Adrenal gland (tissue), 5 donors: ENCODE measurements around the gene ZNF568.

ENCODE experiments used
- POLR2A ChIP-seq, 2 donors: fragments of 450-650 bp; IDR thresholded peaks; one replicate each; pipeline ENCODE4 v1.6.1; 2017; ENCODE audit warnings: antibody characterized with exemption in 2 of 2, mild to moderate bottlenecking in 2 of 2, moderate library complexity in 1 of 2
- TF ChIP-seq, protein P1 (sequence below), 6 experiments: fragments of 450-650 bp in 4 of 6; fragments of 200-600 bp in 2 of 6; sonication (generic) in 1 of 6; IDR thresholded peaks; 1 replicate in 5 of 6; 2 replicates in 1 of 6; pipeline versions ENCODE4 v1.5.1 to v1.8.0; 2016 to 2021; ENCODE audit warnings: antibody characterized with exemption in 6 of 6, mild to moderate bottlenecking in 2 of 6, moderate library complexity in 1 of 6
- donor health status: DM: no; HTN: no; CAD: no.

- TF ChIP-seq, protein P1, sequence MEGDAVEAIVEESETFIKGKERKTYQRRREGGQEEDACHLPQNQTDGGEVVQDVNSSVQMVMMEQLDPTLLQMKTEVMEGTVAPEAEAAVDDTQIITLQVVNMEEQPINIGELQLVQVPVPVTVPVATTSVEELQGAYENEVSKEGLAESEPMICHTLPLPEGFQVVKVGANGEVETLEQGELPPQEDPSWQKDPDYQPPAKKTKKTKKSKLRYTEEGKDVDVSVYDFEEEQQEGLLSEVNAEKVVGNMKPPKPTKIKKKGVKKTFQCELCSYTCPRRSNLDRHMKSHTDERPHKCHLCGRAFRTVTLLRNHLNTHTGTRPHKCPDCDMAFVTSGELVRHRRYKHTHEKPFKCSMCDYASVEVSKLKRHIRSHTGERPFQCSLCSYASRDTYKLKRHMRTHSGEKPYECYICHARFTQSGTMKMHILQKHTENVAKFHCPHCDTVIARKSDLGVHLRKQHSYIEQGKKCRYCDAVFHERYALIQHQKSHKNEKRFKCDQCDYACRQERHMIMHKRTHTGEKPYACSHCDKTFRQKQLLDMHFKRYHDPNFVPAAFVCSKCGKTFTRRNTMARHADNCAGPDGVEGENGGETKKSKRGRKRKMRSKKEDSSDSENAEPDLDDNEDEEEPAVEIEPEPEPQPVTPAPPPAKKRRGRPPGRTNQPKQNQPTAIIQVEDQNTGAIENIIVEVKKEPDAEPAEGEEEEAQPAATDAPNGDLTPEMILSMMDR (IDR thresholded peaks at IDR 0.05) = no peak
- no peak for TF ChIP-seq POLR2A (IDR thresholded peaks at IDR 0.05)
These were observed 81.2 kb downstream of the ZNF568 start for GRCh38 chr19:36997152-36997842.
